ENCODE data around the gene LDAF1.

Gene LDAF1

DNA sequence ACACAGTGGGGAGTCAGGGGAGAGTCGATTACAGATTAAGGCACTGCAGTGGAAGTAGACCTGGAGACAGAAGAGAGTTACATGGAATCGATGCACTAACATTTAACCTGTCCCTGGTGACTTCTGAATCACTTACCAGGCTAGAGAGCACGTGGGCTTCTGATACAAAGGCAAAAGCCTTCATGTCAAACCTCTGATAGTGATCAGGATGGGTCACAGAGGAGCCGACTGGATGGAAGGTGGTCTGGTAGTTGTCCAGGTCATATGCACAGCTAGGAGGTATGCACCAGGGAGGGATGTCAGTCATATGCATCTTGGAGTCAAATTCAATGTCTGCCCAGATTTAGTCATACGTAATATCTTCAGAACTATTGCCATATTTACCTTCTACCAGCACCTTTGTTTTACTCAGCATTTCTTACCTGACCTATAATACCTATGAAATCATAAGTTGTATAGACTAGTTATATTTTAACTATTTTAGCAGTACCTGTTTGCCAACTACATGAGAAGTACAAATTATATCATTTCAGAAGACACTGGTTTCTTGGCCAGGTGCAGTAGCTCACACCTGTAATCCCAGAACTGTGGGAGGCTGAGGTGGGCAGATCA lies 41.2 kb downstream of the LDAF1 start:
- no peak for DNase-seq

DNA sequence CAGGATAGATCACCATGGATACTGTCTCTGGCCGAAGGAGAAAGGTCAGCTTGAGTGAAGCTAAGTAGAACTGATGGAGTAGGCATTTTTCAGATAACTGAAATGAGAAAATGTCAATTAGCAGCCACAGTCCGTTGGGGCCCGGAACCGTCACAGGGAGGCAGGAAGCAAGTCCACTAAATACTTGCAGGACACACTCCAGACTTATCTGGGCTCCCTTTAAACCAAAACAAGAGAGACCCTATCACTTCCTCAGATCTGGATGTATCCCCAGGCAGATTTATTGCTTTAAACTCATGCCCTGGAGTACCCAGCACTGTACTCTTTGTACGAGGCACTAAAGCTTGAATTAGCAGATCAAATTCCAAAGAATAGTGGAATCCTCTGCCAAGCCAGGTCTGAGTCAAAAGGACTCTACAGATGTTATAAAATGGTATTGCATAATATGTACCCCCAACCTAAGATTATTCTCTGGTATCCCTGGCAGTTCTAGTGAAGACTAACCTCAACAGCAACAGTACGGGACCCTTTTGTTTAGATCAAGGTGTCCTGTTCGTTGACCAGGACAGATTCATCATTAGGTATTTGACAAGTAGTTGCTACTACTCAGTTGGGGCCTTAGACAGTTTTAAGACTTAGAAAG lies 44.8 kb downstream of the LDAF1 start:
- DNase-seq, result no peak

DNA sequence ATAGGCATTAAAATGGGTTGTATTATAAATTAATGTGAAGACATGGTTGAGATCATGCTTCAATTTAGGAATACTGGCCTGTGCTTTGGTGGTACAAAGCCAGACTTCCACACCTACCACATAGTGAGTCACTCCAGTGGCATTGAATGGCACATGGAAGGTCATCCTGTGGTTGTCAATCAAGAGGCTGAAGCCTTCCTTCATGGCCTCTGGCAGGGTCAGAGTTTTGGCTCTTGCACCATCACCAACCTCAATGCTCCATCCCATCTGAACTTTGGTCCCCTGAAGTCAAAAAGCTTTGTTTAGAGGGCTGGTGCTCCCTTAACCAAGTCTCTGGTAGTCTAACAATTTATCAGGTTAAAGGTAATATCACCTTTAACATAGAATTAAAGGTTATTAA lies 46.8 kb downstream of the LDAF1 start:
- no peak for DNase-seq

DNA sequence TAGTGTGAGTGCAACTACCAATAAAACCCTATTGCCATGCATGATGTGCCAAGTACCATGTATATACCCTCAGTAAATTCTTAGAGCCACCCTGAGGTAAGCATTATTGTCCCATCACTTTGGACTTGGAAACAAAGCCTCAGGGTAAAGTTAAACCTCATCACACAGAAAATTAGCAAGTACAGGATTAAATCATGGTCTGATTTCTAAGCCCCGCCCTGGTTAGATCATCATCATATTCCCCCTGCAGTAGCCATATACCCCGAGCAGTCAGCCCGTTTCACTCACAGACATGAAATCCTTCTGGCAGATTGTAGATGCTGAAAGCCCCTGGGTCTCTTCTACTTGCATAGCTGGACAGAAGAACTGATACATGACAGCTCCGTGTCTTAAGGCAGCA lies 48.1 kb downstream of the LDAF1 start:
- DNase-seq, result no peak

DNA sequence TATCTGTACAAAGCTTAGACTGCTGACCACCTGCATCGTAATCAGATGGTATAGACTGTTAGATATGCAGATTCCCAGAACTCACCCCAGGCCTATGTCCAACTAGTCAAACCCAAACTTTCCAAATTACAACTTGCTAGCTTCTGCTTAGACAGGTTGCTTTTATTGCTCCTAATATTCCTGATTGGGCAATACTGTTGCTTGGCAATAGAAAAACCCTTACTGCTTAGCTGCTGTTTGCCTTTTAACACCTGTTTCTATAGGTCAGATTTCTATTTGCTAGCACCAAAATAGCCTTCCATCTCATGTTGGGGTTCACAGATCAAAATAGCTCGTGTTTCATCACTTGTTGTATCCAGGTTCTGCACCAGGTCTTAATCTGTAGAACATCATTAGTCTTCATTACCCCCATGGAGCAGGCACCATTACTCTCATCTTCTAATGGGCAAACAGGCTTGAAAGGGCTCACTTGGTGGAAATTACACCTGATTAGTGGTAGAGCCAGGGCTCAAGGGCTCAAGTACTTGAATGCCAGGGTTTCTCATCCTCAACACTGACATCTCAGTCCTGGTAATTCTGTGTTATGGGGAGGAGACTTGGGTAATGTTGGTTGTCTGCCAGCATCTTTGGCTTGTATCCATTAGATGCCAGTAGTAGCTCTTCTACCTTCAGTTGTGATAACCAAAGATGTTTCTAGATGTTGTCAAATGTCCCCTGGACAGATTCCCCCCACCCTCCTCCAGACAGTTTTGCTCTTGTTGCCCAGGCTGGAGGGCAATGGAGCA lies 50.2 kb downstream of the LDAF1 start:
- DNase-seq, result no peak

DNA sequence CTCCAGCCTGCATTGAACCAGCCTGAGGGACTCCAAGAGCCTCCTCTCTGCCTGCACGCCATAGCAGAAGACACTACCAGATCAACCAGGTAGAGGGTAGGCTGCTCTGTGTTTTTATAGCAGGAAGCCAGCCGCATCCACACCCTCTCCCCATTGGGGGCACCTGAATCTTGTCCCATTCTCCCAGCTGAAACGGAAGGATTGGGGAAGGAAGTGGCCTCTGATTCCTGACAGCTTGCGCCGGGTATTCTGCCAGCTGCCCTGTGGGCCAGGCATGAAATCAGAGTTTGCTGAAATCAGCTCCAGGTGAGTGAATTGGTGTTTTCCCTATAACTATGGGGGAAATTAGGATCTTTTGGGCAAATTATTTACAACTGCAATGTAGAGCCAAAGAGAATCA lies 53.0 kb downstream of the LDAF1 start, which contains the start of gene ZP2:
Gene ZP2 (minus strand): TSS at position 89 of the 400 bp plus-strand sequence. CDS start 27 bp downstream, at position 62.
- DNase-seq, result no peak

DNA sequence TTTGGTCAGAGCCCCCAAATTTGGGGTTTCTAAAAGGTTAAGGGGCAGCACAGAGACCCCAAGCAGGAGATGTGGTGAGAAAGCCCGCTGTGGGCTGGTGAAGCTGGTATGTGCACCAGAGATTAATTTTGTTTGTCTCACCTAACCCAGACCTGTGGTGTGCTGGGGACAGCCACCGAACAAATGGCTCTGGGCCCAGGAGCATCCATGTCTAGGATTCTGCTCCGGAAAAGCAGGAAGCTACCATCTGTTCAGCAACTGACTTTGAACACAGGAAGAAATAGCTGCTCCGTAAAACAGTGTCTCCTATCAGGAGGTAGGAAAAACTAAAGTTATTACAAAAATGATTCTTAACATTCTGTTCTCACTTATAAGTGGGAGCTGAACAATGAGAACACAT lies 55.6 kb downstream of the LDAF1 start:
- no peak for DNase-seq

DNA sequence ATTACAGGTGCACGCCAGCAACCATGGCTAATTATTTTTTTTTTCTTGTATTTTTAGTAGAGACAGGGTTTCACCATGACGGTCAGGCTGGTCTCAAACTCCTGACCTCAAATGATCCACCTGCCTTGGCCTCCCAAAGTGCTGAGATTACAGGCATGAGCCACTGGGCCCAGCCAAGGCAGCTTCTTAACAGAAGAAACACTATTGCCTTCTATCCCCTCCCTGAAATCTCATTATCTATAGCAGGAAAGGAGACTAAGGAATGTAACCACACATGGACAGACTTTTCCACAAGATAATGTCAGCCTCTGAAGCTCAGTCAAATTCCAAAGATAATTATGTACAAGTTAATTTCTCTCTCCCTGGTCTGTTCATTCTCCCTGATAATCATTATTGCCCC lies 58.6 kb downstream of the LDAF1 start:
- DNase-seq, result no peak

DNA sequence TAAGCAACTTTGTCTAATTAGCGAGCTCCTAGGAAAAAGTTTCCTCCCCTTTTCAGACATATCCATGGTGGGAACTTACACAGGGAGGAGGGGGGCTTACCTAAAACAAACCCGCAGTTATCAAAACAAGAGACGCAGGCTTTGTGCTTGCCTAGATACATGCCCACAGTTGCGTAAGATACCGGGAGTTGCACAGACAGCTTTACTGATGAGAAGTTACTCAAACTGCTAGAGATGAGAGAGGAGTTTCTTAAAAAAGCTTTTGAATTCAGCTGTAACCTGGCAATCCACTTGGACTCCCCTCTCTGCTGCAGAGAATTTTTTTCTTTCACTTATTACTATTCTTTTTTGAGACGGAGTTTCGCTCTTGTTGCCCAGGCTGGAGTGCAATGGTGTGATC lies 59.7 kb downstream of the LDAF1 start:
- no peak for DNase-seq

DNA sequence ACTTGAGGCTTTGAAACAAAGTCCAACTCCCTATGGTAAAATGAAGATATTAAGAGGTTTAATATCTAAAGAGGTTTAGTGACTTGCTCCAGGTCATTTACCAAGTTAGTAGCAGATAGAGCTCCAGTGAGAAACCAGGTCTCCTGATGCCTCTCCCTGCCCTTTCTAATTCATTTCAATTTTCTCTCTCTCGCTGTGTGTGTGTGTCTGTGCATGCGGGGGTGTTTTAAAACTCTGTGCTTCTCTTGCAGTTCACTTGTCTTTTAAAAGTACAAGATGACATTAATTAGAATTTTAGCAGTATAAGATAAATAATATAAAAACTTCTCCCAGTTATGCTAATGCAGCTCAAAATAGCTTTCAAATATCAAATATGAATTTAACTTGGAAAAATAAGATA lies 61.1 kb downstream of the LDAF1 start:
- no peak for DNase-seq

DNA sequence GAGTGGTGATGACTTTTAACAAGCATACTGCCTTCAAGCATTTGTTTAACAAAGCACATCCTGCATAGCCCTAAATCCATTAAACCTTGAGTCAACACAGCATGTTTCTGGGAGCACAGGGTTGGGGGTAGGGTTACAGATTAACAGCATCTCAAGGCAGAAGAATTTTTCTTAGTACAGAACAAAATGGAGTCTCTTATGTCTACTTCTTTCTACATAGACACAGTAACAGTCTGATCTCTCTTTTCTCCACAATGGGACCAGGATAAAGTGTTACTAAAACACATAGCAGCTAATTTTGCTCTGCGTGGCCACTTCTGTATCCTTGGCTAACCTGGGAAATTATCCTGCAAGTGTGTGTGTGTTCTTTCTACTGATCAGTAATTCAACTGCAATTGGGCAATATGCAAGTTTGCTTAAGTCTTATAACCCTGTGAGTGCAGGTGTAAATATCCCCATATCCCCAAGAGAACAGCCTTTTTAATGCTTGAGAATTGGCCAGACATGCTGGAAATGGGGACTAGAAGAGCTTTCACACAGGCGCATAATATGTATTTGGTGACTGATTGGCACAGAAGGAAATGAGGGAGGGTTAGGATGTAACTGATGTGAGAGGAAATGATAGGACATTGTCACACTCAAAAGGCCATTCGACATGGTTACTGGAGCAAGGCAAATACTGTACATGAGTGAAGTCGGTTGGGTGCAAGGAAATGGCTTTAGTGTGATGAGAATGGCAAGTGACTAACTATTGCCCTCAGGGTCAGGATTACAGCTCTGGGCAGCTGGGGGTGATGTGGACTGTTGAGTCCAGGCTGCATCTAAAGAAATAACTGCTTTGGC lies 64.2 kb downstream of the LDAF1 start:
- no peak for DNase-seq

DNA sequence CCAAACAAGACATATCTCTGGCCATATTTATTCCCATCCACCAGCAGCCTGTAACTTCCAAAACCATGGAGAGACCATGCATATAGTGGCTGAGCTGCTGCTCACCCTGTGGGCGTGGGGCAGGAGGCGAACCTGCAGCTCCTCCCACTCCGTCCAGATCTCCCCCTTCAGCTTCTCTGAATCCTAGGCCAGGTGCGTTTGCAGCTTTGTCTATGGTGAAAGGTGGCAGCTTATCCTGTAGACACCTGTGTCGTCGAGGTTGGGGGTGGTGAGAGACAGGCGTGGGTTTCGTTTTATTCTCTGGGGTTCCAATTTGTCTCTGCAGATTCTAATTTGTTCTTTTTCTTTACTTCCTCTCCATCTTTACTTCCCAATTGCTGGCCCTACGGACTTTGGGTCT lies 65.3 kb downstream of the LDAF1 start:
- DNase-seq, result no peak

DNA sequence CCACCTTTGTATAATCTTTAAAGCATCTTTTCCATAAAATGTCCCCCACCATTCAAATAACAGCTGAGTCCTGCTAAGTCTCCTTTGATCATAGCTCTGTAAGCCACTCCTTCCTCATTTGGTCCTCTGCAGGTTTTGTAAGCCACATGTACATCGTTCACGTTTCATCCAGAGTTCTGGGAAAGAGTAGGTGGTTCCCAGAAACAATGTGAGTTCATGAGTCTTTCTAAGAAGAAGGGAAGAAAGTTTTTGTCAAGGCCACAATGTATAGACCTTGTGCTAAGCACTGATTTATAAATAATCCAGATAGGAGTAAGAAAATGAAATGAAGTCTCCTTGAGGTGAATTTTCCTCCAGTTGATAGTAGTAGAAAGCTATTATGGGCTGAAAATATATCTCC lies 66.3 kb downstream of the LDAF1 start:
- no peak for DNase-seq

DNA sequence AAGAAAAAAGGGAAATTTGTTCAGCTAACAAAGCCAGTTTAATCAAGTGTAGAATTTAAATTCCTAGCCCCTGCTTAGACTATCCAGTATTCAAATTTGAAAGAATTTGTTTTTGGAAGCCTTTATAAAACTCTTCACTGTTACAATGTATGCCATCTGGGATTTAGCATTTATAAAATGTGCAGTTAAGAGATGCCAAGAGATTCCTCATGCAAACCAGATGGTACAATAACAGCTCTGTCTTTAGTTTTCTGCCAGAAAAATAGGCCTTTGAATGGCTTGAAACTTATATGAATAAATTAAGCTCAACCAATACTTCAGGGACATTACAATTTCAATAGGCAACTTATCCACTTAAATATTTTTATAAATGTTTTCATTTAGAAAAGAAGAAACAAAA lies 68.3 kb downstream of the LDAF1 start:
- DNase-seq, result no peak

DNA sequence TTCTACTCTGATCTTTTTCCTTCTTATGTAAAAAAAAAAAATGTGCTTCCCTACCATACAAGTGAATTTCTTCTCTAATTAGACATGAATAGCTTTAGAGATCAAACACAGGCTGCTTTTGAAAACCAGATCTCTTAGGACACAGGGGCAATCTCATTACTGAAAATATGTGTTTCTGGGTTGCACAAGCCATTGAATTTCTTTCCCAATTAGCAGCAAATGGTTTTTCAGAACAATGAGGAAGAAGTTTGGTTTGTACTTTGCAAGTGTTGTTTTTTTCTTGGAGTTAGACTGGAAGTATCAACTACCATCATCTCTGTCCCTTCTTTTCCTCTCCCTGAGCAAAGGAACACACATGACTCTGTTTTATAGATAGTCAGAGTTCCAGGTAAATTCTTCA lies 69.4 kb downstream of the LDAF1 start:
- DNase-seq, result no peak

DNA sequence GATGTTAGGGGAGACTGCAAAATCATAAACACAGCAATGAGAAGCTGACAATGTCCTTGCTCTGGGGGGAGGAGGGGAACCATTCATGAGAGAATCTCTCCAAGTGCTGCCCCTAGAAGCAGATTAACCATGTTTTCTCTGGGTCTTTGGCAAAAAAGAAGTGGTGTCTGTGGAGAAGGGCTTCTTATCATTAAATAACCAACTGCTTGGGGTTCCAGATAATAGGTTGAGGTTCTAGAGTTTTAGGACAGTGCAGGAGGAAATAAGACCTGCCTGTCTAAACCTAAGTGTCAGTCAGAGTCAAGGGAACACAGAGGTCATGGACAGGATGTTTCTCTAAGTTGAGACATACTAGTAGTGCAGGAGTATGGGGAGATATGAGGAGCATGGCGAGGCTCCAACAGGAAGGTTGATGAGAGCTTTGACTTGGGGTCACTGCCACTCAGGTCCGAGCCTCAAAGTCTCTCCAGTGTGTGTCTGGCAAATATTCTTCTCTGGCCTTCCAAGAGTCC lies 69.9 kb downstream of the LDAF1 start:
- DNase-seq, result no peak

All from NCI-H2171 (cell line).